SK-N-MC (cell line): Measurements from ENCODE around the gene PIGV.

Experiments used
- EZH2 ChIP-seq: fragments of 200-600 bp; sonication (generic); IDR thresholded peaks from one replicate; pipeline ENCODE4 v1.6.1; 2017; ENCODE audit warnings: antibody characterized with exemption
- FOXP2 ChIP-seq: optimal IDR thresholded peaks from 2 replicates; pipeline ENCODE3; 2011; ENCODE audit warnings: mild to moderate bottlenecking, moderate library complexity; ENCODE audit not compliant: insufficient read depth; ENCODE audit errors: extremely low read length, control extremely low read depth
- POLR2AphosphoS5 ChIP-seq: IDR thresholded peaks from 2 replicates; pipeline ENCODE4 v1.6.1; 2012; ENCODE audit warnings: mild to moderate bottlenecking, low read depth, low read length, borderline replicate concordance

DNA sequence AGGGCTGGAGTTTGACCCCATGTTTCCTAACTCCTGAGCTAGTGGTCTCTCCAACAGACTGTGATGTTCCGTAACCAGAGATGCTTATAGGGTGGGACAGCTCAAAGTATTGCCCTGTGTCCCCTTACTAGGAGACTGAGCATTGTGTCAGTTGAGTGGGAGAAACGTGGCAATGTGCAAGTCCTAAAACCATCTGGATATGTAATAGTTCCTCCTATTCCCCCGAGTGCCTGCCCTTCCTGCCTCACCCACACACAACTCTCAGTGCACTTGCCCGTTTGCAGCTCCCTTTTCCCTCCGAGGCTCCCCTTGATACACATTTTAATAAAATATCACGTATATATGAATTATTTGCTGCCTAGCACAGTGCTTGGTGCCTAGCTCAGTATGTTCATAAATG lies 3.4 kb downstream of the PIGV start:
- TF ChIP-seq POLR2AphosphoS5 (no peak), EZH2 (no peak), FOXP2 (no peak)
